ENCODE results near the gene PLCH1.
"Not testable (repeated sequence)": the region's sequence is repeated elsewhere in the genome, so short reads cannot be mapped to it uniquely, and the experiment has no call there.

DNA sequence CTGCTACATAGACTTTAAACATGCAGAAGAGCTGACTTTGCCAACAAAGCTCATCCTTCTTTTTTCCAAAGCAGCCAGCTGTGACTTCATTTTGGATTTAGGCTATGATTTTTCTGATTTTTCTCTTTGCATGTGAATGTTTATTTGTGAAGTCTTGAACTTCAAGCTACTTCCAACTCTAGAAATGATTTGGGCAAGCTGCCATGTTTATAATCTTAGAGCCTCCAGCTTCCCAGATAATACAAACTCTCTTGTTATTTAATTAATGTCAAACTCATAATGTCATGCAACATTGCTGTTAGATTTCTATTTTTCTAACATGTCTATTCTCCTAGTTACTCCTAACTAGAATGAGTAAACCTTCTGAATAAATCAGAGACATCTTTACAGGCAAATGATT is 106.4 kb downstream of the PLCH1 start:
- TF ChIP-seq, protein P1, sequence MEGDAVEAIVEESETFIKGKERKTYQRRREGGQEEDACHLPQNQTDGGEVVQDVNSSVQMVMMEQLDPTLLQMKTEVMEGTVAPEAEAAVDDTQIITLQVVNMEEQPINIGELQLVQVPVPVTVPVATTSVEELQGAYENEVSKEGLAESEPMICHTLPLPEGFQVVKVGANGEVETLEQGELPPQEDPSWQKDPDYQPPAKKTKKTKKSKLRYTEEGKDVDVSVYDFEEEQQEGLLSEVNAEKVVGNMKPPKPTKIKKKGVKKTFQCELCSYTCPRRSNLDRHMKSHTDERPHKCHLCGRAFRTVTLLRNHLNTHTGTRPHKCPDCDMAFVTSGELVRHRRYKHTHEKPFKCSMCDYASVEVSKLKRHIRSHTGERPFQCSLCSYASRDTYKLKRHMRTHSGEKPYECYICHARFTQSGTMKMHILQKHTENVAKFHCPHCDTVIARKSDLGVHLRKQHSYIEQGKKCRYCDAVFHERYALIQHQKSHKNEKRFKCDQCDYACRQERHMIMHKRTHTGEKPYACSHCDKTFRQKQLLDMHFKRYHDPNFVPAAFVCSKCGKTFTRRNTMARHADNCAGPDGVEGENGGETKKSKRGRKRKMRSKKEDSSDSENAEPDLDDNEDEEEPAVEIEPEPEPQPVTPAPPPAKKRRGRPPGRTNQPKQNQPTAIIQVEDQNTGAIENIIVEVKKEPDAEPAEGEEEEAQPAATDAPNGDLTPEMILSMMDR (conservative IDR thresholded peaks at IDR 0.05) = not testable (repeated sequence)
- TF ChIP-seq ZFX (IDR thresholded peaks at IDR 0.05) = not testable (repeated sequence)

Measured in C4-2B (cell line).